Inferior parietal cortex (tissue), 1 donor: Measurements from ENCODE around the gene IL25.

Experiments
- DNase-seq: peaks from one replicate; pipeline ENCODE4 v3.0.0-alpha.2; 2016; ENCODE audit errors: extremely low spot score

IL25 gene

DNA sequence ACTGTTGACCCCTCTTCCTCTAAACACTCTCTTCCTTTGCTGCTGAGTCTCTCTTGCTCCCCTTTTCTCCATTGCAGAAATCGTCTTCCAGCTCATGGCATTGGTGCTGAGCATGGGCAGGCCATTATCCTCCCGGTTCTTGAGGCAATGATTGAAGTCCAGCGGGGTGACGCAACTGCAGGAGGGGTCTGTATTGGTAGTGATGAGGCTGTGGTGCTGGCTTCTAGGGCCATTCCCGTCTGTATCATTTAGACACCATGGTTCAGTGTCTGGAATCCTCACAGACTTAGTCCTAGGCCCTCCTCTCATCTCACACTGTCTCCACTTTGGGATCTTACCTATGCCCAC lies 19.2 kb upstream of the IL25 start:
- DNase-seq: no peak

- DNase-seq: no peak
Measured at GRCh38 chr14:23354990-23355389, 17.6 kb upstream of the IL25 start.

- no peak for DNase-seq
Measured at GRCh38 chr14:23355871-23356435, 16.7 kb upstream of the IL25 start.

DNA sequence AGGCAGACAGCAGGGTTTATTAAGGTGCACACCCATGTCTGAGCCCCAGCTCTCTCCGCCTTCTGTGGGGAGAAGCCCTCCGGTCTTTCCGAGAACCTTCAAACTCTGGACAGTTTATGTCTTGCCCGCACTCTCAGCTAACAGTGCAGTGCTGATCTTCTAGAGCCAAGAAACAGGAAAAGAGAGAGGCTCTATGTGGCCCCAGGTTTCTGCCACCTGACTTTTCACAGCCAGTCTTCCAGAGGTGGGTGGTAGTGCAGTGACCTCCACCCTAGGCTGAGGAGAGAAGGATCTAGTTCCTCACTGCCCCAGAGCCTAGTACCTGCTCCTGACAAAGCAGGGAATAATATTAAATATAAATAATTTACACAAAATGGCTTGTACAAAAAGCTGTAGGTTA lies 15.9 kb upstream of the IL25 start:
- no peak for DNase-seq

DNA sequence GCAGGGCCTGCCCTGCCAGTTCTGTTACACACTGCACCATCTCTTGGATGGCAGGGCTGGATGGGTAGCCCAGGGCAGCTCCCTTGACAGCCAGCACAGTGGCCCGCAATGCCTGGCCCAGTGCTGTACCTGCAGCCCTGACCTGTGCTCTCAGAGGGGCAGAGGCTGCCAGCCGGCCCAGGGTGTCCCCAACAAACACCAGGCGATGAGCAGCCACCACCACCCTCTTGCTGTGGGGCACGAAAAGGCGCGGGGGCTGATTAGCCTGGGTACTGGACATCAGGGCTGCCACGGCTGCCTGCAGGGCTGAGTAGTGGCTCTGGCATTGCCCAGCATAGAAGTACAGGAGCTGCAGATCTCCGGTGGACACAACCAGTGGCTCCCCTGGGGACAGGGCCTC lies 15.3 kb upstream of the IL25 start:
- no peak for DNase-seq

DNA sequence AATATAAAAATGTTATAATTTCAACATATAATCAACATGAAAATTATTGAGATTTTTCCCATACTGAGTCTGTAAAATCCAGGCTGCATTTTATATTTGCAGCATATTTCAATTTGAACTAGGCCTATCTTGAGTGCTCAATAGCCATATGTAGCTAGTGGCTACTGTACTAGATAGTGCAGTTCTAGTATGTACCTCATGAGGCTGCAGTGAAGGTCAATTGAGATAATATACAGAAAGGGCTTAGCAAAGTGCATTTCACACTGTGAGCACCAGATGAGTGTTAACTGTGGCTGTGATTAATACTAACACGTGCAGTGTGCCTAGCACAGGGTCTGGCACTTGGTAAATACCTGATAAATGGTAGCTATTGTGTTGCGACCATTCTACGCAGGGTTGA lies 14.6 kb upstream of the IL25 start:
- DNase-seq: no peak

GRCh38 chr14:23358553-23359166 lies 13.9 kb upstream of the IL25 start:
- DNase-seq: no peak

DNA sequence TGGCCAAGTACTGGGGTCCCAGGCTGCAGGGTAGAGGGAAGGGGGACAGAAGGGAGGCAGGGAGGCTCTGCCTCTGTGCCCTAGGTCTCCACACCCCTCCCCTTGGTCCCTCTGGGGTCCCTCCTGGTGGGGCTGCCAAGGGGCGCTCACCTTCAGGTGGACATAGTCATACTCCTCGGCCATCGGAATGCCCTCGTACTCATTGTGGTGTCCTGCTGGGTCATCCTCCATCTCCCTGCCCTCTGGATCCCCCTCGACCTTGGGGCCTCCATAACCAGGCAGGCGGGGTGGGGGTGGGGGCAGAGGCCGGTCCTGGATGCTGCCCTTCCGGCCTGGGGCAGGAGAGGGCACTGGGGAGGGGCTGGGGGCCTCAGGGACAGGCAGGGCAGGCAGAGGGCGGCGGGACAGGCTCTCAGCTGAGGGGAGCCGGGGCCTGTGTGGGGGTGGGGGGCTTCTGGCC lies 13.4 kb upstream of the IL25 start:
- no peak for DNase-seq

DNA sequence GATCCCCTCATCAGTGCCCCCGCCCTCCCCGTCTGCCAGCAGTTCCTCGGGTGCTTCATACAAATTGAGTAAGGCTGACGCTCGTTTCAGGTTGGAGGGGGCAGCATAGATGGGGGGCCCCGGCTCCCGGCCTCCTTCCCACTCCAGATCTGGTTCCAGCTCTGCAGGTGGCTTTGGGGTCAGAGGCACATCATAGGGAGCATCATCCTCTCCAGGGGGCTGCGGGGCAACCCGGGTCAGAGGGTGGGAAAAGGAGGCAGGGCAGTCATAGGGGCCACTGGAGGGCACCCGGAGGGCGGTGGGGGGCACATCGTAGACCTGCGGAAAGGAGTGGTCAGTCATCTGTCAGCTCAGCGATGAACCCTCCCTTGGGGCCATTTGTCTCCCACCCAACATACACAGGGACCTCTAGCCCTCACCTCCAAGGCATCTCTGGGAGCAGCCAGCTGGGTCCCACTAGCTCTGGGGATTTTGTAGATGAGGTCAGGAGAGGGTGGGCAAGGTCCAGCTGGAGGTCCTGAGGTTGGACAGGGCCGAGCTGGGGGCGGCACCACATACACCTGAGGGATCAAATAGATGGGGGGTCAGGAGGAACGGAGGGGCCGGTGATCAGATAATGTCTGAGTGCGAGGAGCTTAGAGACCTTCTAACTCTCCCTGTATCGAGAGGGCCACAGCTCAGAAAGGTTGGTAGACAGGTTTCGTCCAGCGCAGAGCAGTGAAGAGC lies 12.7 kb upstream of the IL25 start:
- no peak for DNase-seq

- DNase-seq: peak; percentile 44
Measured at GRCh38 chr14:23360496-23360895, 12.1 kb upstream of the IL25 start.

- DNase-seq: peak; percentile 44
Measured at GRCh38 chr14:23361320-23361719, 11.3 kb upstream of the IL25 start.

DNA sequence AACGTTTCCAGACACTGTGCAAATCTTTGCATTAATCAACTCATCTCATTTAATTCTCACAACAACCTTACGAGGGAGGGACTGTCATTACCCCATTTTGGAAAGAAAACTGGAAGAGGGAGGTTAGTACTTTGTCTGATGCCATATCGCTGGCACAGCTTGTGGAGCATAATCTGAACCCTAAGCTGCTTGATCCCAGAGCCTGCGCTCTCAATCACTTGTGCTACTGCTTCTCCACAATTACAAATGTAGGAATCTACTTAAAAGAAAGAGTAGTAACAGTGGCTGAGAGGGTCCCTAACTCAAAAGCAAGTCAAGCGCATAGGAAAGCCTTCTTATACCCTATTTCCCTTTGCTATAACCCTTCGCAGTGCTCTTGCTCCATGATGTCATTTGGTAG lies 10.8 kb upstream of the IL25 start:
- no peak for DNase-seq

- DNase-seq: peak; percentile 11
Measured at GRCh38 chr14:23362200-23362599, 10.4 kb upstream of the IL25 start.

GRCh38 chr14:23364164-23365035 lies 8.2 kb upstream of the IL25 start:
- peak; percentile 70 for DNase-seq

GRCh38 chr14:23365036-23365731 lies 7.4 kb upstream of the IL25 start, which contains the start of gene EFS:
EFS (minus strand) TSS chr14:23365172; CDS start chr14:23365025, 147 bp downstream.
- DNase-seq: peak; percentile 20

DNA sequence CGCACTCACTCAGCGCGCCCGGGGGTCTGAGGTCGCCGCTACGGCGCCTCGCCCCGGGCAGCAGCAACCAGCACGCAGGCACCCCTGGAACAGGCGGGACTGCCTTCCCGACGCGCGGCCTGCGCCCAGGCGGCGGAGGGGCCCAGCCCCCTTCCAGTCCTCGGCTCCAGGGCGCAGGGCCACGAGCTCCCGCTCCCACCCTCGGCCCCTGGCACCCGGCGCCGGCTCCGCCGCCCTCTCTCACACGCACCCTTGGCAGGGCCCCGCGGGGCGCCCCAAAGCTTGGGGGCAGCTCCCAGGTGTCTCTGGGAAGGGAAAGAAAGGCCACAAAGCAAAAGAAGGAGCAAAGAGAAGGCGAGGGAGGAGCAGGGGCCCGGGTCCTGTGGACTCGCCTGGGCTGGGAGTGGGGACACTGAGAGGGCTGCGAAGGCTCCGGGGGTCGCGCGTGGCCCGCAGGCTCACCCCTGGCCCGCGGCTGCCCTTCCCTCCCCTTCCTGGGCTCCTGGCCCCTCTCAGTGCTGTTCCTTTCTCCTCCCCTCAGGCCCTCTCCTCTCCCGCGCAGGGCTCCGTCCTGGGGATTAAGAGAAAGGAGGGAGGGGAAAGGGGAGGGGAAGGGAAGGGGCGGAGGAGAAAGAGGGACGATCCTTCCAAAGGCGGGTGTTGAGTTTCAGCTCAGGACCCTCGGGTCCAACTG lies 6.7 kb upstream of the IL25 start:
- peak; percentile 38 for DNase-seq

DNA sequence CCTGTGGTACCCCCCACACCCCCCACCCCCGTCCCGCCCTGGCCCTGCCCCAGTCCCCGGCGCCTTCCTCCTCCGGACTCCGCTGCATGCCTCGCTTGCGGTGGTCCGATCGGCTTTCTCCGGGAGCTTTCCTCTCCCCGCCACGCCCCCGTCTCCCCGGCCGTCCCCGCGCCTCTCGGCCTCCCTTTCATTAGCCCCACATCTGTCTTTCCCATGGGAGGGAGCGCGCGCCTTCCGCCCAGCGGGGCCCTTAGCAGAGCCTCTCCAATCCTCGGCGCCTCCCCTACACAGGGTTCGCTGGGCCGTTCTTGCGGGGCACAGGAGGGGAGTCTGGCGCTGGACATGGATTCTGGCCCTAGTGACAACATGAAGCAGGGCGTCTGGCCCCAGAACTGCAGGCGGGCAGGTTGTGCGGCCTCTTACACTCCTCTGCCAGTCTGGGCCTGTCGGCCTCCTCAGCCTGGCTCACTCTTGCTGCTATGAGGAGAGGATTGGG lies 6.1 kb upstream of the IL25 start:
- DNase-seq: peak; percentile 31

DNA sequence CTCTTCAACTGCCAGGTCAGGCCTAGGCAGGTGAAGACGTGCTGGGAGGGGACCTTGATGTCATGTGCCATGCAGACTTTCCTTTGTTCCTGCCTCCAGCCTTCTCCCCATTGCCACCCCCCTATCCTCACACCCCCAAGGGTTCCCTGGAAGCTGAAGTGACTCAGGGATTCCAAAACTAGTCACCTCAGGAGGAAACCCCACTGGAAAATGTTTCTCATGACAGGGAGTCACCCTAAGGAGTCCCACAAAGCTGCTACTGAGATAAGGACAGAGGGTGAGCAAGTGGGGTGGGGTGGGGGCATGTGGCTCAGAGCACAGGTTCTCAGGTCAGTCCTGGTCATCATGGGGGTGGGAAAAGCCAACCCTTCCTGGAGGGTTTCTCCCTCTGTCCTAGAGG lies 2.4 kb upstream of the IL25 start:
- DNase-seq: no peak

DNA sequence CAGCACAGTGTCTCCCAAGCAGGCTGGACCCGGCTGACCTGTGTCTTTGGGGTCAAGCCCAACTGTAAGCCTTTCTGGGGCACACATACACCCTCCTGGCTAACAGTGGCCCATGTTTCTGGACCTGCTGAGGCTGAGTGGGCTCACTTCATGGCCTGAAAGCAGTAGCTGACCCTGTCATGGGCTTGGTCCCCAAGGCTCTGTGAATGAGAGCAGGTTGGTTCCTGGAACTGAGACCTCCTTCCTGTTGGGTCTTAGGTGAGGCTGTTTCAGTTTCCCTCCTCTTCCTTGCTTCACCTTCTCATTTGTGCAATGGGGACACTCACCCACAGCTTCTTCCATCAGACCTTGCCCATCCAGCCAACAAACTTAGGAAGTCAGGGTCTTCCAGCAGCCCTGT lies 744 bp upstream of the IL25 start:
- no peak for DNase-seq

DNA sequence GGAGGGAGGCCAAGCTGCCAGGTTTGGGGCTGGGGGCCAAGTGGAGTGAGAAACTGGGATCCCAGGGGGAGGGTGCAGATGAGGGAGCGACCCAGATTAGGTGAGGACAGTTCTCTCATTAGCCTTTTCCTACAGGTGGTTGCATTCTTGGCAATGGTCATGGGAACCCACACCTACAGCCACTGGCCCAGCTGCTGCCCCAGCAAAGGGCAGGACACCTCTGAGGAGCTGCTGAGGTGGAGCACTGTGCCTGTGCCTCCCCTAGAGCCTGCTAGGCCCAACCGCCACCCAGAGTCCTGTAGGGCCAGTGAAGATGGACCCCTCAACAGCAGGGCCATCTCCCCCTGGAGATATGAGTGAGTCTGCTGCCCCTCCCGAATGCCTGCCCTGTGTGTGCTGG lies 432 bp downstream of the IL25 start:
- no peak for DNase-seq
